ENCODE measurements around the gene MAP3K14.
"Not testable (repeated sequence)": the region's sequence is repeated elsewhere in the genome, so short reads cannot be mapped to it uniquely, and the experiment has no call there.

DNA sequence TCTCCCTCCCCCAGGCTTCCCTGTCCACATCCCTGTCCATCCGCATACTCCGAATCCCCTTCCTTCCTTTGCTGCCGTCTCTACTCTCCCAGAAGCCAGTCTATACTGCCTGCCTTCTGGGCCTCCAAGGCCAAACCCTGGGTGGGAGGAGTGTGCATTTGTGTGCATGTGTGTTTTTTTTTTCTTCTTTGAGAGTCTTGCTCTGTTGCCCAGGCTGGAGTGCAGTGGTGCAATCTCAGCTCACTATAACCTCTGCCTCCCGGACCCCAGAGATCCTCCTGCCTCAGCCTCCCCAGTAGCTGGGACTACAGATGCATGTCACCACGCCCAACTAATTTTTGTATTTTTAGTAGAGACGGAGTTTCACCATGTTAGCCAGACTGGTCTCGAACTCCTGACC is 63.6 kb downstream of the MAP3K14 start:
- not testable (repeated sequence) for TF ChIP-seq POLR2A (IDR thresholded peaks at IDR 0.05)
- TF ChIP-seq, protein P1, sequence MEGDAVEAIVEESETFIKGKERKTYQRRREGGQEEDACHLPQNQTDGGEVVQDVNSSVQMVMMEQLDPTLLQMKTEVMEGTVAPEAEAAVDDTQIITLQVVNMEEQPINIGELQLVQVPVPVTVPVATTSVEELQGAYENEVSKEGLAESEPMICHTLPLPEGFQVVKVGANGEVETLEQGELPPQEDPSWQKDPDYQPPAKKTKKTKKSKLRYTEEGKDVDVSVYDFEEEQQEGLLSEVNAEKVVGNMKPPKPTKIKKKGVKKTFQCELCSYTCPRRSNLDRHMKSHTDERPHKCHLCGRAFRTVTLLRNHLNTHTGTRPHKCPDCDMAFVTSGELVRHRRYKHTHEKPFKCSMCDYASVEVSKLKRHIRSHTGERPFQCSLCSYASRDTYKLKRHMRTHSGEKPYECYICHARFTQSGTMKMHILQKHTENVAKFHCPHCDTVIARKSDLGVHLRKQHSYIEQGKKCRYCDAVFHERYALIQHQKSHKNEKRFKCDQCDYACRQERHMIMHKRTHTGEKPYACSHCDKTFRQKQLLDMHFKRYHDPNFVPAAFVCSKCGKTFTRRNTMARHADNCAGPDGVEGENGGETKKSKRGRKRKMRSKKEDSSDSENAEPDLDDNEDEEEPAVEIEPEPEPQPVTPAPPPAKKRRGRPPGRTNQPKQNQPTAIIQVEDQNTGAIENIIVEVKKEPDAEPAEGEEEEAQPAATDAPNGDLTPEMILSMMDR (IDR thresholded peaks at IDR 0.05), result not testable (repeated sequence)
